SK-N-MC (cell line): ENCODE results near the gene MAPKBP1.
A peak's percentile ranks its signal among the peaks of the same experiment; 100 is the strongest.
"Not testable (repeated sequence)": the region's sequence is repeated elsewhere in the genome, so short reads cannot be mapped to it uniquely, and the experiment has no call there.

Experiments
- DNase-seq: peaks from one replicate; pipeline ENCODE4 v3.0.0-alpha.2; 2011; ENCODE audit warnings: low read depth, low spot score
- H3K27ac ChIP-seq: fragments of 200-600 bp; sonication (generic); 2 replicates; pipeline ENCODE4 v1.5.1; 2016; ENCODE audit warnings: mixed run types
- H3K36me3 ChIP-seq: fragments of 200-600 bp; sonication (generic); 2 replicates; pipeline ENCODE4 v1.6.1; 2017; ENCODE audit warnings: antibody characterized with exemption, low read length, mixed read lengths; ENCODE audit not compliant: insufficient read depth
- H3K4me3 ChIP-seq: fragments of 200-600 bp; sonication (generic); 2 replicates; pipeline ENCODE4 v1.5.1; 2016
- H3K9ac ChIP-seq: fragments of 200-600 bp; sonication (generic); 2 replicates; pipeline ENCODE4 v1.8.0; 2017; ENCODE audit warnings: mixed run types, mixed read lengths; ENCODE audit not compliant: insufficient read length
- H3K9me3 ChIP-seq: fragments of 200-600 bp; sonication (generic); 2 replicates; pipeline ENCODE4 v1.6.1; 2017; ENCODE audit warnings: low read depth, mild to moderate bottlenecking, antibody characterized with exemption, low read length, moderate library complexity, mixed read lengths
- EZH2 ChIP-seq: fragments of 200-600 bp; sonication (generic); IDR thresholded peaks from one replicate; pipeline ENCODE4 v1.6.1; 2017; ENCODE audit warnings: antibody characterized with exemption
- FOXP2 ChIP-seq: optimal IDR thresholded peaks from 2 replicates; pipeline ENCODE3; 2011; ENCODE audit warnings: mild to moderate bottlenecking, moderate library complexity; ENCODE audit not compliant: insufficient read depth; ENCODE audit errors: extremely low read length, control extremely low read depth
- POLR2AphosphoS5 ChIP-seq: IDR thresholded peaks from 2 replicates; pipeline ENCODE4 v1.6.1; 2012; ENCODE audit warnings: mild to moderate bottlenecking, low read depth, low read length, borderline replicate concordance

MAPKBP1 gene, protein sequence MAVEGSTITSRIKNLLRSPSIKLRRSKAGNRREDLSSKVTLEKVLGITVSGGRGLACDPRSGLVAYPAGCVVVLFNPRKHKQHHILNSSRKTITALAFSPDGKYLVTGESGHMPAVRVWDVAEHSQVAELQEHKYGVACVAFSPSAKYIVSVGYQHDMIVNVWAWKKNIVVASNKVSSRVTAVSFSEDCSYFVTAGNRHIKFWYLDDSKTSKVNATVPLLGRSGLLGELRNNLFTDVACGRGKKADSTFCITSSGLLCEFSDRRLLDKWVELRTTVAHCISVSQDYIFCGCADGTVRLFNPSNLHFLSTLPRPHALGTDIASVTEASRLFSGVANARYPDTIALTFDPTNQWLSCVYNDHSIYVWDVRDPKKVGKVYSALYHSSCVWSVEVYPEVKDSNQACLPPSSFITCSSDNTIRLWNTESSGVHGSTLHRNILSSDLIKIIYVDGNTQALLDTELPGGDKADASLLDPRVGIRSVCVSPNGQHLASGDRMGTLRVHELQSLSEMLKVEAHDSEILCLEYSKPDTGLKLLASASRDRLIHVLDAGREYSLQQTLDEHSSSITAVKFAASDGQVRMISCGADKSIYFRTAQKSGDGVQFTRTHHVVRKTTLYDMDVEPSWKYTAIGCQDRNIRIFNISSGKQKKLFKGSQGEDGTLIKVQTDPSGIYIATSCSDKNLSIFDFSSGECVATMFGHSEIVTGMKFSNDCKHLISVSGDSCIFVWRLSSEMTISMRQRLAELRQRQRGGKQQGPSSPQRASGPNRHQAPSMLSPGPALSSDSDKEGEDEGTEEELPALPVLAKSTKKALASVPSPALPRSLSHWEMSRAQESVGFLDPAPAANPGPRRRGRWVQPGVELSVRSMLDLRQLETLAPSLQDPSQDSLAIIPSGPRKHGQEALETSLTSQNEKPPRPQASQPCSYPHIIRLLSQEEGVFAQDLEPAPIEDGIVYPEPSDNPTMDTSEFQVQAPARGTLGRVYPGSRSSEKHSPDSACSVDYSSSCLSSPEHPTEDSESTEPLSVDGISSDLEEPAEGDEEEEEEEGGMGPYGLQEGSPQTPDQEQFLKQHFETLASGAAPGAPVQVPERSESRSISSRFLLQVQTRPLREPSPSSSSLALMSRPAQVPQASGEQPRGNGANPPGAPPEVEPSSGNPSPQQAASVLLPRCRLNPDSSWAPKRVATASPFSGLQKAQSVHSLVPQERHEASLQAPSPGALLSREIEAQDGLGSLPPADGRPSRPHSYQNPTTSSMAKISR (N-terminal part only)

DNA sequence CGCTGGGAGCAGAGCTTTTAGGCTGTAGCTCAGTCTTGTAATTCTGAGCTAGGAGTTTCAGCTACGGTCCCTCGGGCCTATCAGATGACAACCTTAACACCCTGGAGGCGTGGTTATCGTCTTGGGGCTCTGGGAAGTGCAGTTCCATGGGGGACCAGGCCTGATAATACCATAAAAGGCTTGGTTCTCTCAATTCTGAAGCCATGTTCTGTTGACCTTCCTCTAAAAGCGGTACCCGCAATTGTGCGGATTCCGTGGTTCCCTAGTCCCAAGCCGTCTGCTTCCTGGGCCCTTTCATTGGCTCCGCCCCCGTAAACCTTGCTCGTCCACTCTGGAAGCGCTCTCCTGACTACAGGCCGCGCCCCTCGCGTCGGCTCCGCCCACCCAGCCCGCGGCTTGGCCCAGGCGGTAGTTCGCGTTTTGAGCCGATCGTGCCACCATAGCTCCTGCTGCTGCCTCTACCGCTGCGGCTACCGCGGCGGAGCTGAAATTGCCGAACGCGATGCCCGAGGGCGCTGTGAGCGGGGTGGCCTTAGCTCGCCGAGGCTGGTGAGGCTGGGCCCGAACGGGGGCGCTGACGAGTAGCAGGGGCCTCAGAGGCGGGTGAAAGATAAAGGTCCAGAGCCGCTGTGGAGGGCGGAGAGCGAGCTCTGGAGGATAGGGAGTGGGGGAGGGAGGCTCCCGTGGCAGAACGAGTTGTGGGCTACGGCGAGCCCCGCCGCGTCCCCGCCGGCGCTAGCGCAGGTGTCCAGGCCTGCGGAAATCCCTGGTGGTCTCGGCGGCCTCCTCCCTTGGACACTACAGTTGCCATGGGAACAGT lies at the start of gene MAPKBP1:
TSS of gene MAPKBP1 (plus strand) at position 423 of the 820 bp plus-strand sequence. CDS start 792 bp downstream, outside the sequence.
- peak; percentile 78 for DNase-seq
- peak within 1 kb of the TSS; percentile 92 for H3K4me3 ChIP-seq
- TF ChIP-seq POLR2AphosphoS5 (peak; percentile 83), FOXP2 (no peak), EZH2 (no peak)
- H3K9ac ChIP-seq: peak within 1 kb of the TSS; percentile 77
- no peaks in the 10 kb centered on the region for H3K9me3 ChIP-seq
- H3K36me3 ChIP-seq: no peaks in the 10 kb centered on the region
- peak within 1 kb of the TSS; percentile 2; the same call in 1 of the 2 replicates for H3K27ac ChIP-seq

DNA sequence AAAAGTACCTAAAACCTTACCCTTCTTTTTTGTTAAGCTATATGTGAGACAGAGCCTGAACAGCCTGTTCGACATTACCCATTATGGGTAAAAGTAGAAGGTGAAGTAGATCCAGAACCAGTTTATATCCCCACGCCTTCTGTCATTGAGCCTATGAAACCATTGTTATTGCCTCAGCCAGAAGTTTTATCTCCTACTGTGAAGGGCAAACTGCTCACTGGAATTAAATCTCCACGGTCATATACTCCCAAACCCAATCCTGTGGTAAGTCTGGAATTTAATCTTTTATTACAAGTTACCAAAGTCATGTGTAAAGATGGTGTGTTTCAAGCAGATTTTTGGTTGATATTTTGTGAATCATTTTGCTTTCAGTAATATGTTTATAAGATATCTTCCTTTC lies 47.1 kb upstream of the MAPKBP1 start:
- Histone ChIP-seq H3K9ac (no peak overlapping the region), H3K27ac (no peak overlapping the region), H3K4me3 (no peak overlapping the region), H3K36me3 (0 out of 2 replicates have a peak, but pooled peaks cover 7% of the 10 kb centered on the region), H3K9me3 (no peaks in the 10 kb centered on the region)
- TF ChIP-seq FOXP2: no peak
- no peak for TF ChIP-seq EZH2
- TF ChIP-seq POLR2AphosphoS5: no peak
- DNase-seq: no peak

DNA sequence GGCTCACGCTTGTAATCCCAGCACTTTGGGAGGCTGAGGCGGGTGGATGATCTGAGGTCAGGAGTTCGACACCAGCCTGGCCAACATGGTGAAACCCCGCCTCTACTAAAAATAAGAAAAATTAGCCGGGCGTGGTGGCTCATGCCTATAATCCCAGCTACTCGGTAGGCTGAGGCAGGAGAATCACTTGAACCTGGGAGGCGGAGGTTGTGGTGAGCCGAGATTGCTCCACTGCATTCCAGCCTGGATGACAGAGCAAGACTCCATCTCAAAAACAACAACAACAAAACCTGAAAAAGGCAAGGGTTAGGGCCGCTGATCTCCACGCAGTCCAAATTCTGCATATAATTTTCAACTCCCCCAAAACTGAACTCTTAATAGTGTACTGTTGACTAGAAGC lies 46.2 kb upstream of the MAPKBP1 start:
- H3K27ac ChIP-seq: not testable (repeated sequence)

DNA sequence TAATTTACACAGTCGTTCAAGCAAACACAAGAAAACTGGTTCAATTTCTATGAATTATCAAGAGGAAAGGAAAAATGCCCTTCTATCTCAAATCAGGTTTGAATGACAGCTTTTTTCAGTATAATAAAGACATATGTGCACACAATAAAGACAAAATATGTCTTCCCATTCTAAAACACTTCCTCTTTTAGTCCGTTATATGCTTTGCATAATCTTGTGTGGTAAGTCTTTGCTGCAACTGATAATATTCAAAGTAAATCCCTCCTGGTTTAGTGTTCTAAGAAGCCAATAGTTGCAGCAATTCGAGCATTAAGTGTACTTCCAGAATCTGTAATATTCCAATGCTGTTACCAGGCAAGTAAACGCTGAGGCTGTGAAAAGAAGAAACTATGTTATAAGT lies 43.7 kb upstream of the MAPKBP1 start:
- Histone ChIP-seq H3K9me3 (no peaks in the 10 kb centered on the region), H3K9ac (no peak overlapping the region), H3K4me3 (no peak overlapping the region), H3K27ac (0 out of 2 replicates have a peak overlapping the region, but pooled peaks have one; percentile 51), H3K36me3 (peaks cover 14% of the 10 kb centered on the region; the same call in 1 of the 2 replicates)
- TF ChIP-seq FOXP2 (no peak), EZH2 (no peak), POLR2AphosphoS5 (no peak)
- no peak for DNase-seq

More for the DNA sequence above, 46.2 kb upstream of the MAPKBP1 start:
- DNase-seq, H3K9me3 ChIP-seq, H3K36me3 ChIP-seq, H3K4me3 ChIP-seq, H3K9ac ChIP-seq: not testable (repeated sequence)

DNA sequence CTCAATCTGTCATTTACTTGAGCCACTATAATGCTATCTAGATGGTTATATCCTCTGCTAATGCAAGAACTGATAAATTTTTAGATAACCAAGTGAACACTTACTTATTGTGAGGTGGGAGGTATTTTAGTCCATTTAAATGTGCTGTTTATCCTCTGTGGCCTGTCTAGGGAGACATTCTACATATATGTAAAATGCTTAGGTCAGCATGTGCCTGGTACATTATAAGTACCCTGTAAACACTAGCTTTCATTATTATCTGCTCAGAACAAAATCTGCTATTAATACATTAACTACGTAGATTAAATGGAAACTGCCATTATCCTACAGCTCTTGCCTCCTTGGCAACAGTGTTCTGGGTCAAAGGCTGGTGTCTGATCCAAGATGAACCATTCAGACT lies 41.8 kb upstream of the MAPKBP1 start:
- H3K9me3 ChIP-seq: no peaks in the 10 kb centered on the region
- DNase-seq: no peak
- H3K27ac ChIP-seq: no peak overlapping the region
- H3K9ac ChIP-seq: no peak overlapping the region
- no peak for TF ChIP-seq POLR2AphosphoS5
- no peak for TF ChIP-seq EZH2
- no peak for TF ChIP-seq FOXP2
- peaks cover 28% of the 10 kb centered on the region for H3K36me3 ChIP-seq
- H3K4me3 ChIP-seq: no peak overlapping the region

DNA sequence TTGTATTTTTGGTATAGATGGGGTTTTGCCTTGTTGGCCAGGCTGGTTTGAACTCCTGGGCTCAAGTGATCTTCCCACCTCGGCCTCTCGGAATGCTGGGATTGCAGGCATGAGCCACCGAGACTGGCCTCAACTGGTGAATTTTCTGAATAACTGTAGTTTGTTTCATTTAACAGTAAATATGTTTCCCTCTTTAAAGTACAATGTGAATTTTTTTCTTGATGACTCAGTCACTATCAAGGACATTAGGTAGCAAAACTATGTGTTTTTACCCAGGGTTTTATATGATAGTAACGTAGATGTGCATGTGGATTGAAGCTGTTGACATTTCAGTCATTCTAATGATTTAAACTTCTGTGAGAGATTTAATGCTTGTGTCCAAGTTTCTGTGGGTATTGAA lies 40.2 kb upstream of the MAPKBP1 start:
- no peak for DNase-seq
- no peak for TF ChIP-seq POLR2AphosphoS5
- TF ChIP-seq FOXP2: no peak
- no peak for TF ChIP-seq EZH2
- H3K4me3 ChIP-seq: no peak overlapping the region
- no peak overlapping the region for H3K9ac ChIP-seq
- no peaks in the 10 kb centered on the region for H3K9me3 ChIP-seq
- peaks cover 24% of the 10 kb centered on the region for H3K36me3 ChIP-seq
- H3K27ac ChIP-seq: no peak overlapping the region

DNA sequence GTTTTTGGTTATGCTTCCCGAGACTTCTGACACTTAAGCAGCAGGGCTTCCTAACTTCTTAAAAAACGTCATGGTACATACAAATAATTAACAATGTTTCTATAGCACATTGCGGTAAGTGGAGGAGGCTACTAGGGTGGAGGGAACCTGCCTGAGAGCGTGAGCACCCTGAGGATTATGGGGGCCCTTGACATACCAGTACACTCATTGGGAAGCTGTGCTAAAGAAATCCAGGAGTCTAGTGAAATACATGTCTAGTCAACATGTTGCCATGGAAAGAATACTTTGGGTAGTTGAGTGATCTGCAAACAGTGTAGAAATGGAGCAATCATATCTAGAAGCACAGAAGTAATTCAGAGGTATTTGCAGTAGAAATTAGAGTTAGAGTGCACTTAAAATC lies 39.2 kb upstream of the MAPKBP1 start:
- TF ChIP-seq EZH2: no peak
- TF ChIP-seq POLR2AphosphoS5: no peak
- no peak for TF ChIP-seq FOXP2
- H3K9ac ChIP-seq: no peak overlapping the region
- H3K36me3 ChIP-seq: peaks cover 20% of the 10 kb centered on the region
- no peak overlapping the region for H3K4me3 ChIP-seq
- no peaks in the 10 kb centered on the region for H3K9me3 ChIP-seq
- no peak overlapping the region for H3K27ac ChIP-seq
- DNase-seq: no peak

DNA sequence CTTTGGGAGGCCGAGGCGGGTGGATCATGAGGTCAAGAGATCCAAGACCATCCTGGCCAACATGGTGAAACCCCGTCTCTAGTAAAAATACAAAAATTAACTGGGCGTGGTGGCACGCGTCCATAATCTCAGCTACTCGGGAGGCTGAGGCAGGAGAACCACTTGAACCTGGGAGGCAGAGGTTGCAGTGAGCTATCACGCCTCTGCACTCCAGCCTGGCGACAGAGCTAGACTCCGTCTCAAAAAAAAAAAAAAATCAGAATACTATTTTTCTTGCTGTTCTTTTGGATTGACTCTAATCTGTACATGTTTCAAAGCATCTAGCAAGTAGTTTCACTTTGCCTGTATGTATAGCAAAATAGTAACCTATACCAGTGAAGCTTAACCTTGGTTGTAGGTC lies 38.8 kb upstream of the MAPKBP1 start:
- not testable (repeated sequence) for H3K9ac ChIP-seq, DNase-seq, H3K27ac ChIP-seq, H3K9me3 ChIP-seq, H3K4me3 ChIP-seq
- peaks cover 20% of the 10 kb centered on the region for H3K36me3 ChIP-seq
